GM12874 (cell line): ENCODE results near the gene MAP2K5.

ENCODE experiments used
- TF ChIP-seq, protein P1 (sequence below): IDR thresholded peaks from 2 replicates; pipeline ENCODE4 v1.5.1; 2011; ENCODE audit warnings: low read depth, mild to moderate bottlenecking, control low read depth, low read length, moderate library complexity; ENCODE audit not compliant: insufficient read depth

The MAP2K5 gene

DNA sequence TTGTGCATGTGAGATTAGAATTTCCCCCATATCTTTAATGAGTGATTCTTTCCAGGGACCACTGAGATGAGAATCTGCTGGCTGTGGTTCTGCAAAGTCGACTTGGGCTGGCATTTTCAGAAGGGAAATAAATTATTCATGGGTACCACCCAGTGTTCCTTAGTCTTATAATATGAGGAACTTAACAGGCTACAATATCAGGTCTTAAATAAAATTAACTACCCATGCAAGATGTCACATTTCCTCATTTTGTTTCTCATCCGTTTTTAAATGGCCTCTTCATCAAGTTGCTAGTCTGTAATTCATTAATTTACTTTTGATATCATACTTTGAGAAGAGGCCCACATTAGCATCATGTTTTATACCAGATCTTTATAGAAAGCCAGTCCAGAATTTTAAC, 224.5 kb downstream of the MAP2K5 start:
- TF ChIP-seq, protein P1, sequence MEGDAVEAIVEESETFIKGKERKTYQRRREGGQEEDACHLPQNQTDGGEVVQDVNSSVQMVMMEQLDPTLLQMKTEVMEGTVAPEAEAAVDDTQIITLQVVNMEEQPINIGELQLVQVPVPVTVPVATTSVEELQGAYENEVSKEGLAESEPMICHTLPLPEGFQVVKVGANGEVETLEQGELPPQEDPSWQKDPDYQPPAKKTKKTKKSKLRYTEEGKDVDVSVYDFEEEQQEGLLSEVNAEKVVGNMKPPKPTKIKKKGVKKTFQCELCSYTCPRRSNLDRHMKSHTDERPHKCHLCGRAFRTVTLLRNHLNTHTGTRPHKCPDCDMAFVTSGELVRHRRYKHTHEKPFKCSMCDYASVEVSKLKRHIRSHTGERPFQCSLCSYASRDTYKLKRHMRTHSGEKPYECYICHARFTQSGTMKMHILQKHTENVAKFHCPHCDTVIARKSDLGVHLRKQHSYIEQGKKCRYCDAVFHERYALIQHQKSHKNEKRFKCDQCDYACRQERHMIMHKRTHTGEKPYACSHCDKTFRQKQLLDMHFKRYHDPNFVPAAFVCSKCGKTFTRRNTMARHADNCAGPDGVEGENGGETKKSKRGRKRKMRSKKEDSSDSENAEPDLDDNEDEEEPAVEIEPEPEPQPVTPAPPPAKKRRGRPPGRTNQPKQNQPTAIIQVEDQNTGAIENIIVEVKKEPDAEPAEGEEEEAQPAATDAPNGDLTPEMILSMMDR, result no peak

- TF ChIP-seq, protein P1, result no peak
These were observed 225.9 kb downstream of the MAP2K5 start for GRCh38 chr15:67768313-67768977.

DNA sequence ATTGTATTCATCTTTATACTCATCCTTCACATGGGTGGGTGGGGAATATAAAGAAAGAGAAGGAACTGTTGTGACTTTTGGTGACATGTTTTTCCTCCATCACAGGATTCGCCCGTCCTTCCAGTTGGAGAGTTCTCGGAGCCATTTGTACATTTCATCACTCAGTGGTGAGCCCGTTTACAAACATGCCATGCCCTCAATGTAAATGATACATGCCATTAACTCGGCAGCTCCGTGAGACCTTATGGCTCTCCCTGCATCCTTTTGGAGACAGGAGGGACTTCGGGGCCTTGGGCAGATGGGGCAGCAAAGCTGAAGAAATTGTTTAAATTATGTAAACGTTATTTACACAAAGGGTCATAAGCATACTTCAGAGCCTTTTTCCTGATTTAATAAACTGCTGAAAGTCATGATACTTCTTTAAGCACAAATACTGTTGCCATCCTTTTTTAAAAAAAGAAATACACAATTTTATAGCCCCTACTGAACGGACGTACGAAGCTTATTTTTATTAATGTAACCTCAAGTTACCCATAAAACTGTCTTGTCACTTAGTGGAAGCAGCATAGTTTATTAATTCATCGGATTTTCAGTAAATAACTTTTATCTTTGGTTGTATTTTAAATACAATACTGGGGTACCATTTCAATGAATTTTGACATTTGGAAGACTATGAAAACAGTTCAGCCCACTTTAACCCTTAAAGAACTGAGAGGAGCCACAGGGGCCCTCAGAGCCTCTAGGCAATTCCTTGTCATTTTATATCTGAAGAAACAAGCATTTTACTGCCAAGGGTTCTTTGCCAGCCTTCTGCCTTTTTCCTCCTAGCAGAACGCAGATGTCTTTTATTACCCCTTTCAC, 227.2 kb downstream of the MAP2K5 start:
- TF ChIP-seq, protein P1, result no peak

DNA sequence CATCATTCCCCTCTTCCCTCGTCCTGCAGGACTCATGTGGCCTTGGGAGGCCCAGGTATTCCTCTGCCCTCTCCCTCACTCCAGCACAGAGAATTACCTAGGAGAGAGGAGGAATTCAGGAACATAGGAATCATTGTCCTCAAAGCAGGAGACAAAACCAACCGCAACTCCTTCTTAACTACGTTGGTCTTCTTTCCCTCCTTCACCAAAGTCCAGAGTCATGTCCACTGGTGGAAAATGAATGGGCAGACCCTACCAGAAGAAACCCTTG, 227.8 kb downstream of the MAP2K5 start:
- TF ChIP-seq, protein P1, result no peak

- TF ChIP-seq, protein P1, result no peak
These were observed 228.8 kb downstream of the MAP2K5 start for GRCh38 chr15:67771189-67771800.

GRCh38 chr15:67774626-67775025, 232.1 kb downstream of the MAP2K5 start:
- TF ChIP-seq, protein P1, result no peak

DNA sequence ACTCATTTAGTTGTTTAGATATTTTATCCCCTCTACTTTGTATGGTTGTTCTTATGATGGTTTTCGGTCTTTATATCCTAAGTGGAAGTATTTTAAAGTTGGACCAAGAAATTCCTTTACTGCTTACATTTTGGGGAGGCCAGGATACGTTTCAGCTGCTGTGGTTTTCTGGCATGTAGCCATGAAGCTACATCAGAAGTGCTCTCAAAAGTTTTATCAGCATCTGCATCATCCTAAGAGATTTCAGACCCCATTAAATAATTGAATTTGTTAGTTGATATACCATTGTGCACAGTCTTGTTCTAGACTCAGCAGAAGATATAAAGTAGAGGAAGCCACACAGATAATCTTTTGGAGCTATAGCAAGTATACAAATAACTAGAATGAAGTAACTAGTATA, 232.7 kb downstream of the MAP2K5 start:
- TF ChIP-seq, protein P1, result no peak
